ENCODE measurements around the gene CLVS2.

The CLVS2 gene, protein sequence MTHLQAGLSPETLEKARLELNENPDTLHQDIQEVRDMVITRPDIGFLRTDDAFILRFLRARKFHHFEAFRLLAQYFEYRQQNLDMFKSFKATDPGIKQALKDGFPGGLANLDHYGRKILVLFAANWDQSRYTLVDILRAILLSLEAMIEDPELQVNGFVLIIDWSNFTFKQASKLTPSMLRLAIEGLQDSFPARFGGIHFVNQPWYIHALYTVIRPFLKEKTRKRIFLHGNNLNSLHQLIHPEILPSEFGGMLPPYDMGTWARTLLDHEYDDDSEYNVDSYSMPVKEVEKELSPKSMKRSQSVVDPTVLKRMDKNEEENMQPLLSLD

DNA sequence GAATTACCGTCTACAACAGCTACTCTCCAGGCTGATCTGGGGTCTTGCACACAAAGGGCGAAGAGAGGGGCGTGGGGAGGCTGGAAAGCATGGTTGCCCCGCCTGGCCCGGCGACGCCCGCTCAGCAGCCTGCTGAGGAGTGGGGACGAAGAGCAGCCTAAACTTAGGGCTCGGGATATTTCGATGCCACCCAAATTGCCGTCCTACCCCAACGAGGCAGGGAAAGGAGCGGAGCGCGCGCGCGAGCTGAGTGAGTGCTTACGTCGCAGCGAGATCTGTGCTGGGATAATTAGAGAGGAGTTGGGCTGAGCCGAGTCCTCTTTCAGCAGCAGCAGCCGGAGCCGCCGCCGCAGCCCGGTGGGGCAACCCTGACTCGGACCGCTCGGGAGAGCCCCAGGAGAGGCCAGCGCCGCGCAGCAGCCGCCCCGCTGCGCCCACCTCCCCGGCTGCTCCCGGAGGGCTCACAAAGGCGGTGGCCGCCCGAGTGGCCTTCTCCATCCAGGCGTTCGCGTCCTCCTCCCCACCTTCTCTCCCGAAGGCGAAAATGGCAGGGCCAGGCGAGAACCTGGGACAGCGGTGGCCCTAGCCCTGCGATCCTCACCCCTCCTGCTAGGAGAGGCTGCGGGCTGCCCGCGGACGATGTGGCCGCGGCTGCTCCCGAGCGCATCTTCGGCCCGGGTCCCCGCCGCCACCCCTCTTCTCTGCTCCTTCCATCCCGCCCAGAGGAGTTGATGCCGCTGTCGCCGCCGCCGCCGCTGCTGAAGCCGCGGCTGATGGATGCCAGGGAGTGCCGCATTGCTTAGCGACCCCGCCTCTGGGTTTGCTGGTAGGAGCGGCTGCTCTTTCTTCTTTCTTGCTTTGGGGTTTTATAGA, at the start of gene CLVS2:
Gene CLVS2 (plus strand): TSS at position 315 of the 873 bp plus-strand sequence. CDS start 1,543 bp downstream, outside the sequence.
- no peak for DNase-seq

DNA sequence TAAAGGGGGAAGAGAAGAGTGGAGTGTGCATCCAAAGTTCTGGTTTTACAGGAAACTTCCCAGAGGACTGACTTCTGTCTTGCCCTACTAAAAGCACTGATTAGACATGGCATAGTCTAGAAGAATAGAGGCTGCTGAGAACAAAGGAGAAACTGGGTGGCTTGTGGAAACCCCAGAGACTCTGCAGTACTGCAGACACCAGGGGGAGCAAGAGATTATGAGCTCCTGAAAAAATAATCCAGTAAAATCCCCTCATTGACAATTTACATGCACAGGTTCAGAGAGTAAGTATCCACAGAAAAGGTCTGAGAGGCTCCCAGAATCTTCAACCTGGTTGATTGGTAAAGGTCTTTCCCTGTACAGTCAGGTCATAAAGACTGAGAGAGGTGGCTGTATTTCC, 48.7 kb upstream of the CLVS2 start:
- no peak for DNase-seq

DNA sequence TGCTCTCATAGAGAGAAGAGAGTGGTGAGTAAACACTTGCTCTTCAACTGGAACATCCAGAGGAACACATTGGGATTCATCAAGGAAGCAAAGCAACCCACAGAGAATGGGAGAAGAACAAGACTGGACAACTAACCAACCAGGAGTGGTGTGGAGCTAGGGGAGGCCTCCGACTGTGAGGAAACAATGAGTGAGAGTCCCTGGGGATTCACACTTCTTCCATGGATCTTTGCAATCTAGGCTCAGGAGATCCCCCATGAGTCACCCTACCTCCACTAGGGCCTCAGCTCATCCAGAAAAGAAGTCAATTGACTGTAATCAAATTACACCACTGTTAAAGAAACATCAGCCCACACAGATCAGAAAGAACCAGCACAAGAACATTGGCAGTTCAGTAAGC, 42.3 kb upstream of the CLVS2 start:
- no peak for DNase-seq

DNA sequence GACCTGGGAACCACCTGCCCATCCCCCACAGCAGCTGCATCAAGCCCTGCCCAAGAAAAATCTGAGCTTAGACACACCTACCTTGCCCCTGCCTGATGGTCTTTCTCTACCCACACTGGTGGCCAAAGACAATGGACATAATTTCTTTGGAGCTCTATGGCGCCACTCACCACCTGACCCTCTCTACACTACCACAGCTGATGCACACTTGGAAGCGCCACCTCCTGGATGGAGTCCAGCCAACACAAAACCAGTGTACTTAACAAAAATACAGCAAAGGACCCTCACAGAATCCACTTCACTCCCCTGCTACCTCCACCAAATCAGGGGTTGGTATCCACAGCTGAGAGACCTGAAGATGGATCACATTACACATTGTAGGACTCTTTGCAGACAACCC, 39.7 kb upstream of the CLVS2 start:
- no peak for DNase-seq

DNA sequence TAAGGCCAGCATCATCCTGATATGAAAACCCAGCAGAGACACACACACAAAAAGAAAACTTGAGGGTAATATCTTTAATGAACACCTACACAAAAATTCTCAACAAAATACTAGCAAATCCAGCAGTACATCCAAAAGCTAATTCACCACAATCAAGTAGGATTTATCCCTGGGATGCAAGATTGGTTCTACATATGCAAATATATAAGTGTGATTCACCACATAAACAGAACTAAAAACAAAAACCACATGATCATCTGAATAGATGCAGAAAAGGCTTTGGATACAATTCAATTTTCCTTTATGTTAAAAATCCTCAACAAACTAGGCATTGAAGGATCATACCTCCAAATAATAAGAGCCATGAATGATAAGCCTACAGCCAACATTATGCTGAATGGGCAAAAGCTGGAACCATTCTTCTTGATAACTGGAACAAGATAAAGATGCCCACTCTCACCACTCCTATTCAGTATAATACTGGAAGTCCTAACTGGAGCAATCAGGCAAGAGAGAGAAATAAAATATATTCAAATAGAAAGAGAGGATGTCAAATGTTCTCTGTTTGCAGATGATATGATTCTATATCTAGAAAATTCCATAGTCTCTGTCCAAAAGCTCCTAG, 33.9 kb upstream of the CLVS2 start:
- no peak for DNase-seq

DNA sequence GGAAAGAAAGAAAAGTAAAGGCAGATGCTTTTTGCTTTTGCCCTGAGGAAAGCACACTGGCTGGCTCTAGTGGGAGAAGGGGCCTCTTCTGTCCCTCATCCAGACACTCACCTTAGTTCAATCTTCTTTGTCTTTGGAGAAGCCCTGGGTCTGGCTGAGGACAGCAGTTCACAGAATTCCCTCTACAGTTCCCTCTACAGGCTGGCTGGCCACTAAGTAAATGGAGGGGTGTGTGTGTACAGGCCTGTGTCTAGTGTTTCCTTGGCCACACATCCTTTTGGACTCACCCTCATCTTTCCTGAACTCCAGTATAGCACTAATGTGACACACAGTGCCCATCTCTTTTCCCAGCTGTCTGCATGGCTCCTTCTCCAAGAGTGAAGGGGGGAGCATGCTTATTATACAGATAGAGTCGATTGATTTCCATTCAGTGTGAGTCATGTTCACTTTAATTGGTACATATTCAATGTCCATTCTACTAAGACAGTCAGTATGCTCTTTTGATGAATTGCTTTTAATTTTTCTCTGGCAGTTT, 26.0 kb upstream of the CLVS2 start:
- DNase-seq: no peak

DNA sequence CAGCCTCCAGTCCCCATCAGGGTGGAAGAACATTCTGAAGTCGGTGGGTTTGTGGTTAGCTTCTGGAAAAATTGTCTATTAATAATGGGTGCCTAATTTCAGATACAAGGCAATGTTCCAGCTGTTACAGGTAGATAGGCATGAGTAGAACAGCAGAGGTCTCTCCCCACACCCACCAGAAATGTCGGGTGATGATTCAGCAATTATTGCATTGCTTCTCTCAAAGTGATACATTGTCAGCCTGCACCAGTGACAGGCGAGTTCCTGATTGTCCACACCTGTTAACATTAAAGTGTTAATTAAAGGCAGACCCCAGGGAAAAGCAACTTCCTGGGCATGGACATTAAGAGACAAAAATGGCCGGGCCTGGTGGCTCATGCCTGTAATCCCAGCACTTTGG, 18.9 kb upstream of the CLVS2 start:
- no peak for DNase-seq

DNA sequence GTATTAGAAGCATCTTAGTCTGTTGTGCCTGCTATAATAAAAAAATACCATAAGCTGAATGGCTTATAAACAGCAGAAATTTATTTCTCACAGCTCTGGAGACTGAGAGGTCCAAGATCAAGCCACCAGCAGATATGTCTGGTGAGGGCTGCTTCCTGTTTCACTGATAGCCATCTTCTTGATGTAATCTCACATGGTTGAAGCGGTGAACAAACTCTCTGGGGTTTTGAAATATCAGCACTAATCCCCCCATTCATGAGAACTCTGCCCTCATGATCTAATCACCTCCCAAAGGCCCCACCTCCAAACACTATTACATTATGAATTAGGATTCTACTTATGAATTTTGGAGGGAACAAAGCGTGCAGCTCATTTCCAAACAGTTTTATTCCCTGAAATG, 11.6 kb upstream of the CLVS2 start:
- no peak for DNase-seq

DNA sequence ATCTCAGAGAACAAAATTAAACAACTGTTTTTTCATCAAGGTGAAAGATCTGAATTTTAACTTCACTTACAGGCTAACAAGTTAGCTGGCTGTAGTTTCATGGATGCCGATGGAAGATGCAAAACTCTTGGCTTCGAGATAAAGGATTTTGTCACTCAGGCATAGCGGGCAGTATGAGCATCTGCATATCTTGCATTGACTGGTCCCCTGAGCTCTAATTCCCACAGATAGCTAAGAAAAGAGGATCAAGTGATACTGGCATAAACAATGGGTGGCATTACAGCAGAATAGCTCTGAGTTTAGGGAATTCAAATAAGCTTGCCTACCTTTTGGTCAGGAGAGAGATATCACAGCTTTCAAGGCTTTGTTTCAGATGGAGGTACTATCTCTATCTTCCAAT, 1.8 kb upstream of the CLVS2 start:
- DNase-seq: no peak

DNA sequence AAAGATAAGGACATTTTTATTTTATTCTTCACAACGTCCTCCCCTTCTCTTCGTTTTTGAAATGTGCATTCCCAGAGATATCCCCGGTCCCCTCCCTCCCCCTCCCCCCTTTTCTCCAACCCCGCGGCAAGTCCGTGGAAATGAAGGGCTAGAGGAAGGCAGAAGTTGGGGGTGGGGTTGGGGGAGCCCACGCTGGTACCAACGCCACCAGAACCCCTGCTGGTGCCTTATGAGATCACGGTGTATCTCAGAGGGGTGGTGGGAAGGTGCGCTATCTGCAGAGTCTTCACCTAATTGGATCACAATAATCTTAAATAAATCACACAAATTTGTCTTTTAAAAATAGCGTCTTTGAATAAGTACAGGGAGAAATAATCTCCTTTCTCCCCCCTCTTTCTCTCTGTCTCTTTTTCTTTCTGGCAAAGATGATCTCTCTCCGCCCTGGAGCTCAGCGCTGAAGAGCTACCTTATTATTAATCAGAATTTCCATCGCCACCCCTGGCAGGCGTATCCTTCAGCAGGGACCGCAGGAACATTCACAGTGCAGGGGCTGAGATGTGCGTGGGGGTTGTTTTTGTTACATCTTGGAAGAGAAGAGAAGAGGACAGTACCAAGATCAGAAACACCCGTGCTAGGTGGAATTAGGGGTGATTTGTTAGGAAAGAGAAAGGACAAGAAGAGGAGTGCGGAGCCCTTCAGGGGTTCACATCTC, 915 bp downstream of the CLVS2 start:
- DNase-seq: no peak

DNA sequence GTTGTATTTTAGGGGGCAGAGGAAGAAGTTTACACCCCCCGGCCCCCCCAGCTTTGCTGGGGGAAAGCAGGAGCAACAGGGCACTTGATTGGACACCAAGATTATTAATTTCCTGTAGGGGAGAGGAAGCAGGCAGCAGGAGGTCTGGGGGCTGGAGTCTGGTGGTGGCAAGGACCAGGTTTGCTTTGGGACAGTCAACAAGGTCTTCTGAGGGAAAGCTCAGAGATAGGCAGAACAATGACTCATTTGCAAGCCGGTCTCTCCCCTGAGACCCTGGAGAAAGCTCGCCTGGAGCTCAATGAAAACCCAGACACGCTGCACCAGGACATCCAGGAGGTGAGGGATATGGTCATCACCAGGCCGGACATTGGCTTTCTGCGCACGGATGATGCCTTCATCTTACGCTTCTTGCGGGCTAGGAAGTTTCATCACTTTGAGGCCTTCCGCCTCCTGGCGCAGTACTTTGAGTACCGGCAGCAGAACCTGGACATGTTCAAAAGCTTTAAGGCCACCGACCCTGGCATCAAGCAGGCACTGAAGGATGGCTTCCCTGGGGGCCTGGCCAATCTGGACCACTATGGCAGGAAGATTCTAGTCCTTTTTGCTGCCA, 1.6 kb downstream of the CLVS2 start:
- no peak for DNase-seq

DNA sequence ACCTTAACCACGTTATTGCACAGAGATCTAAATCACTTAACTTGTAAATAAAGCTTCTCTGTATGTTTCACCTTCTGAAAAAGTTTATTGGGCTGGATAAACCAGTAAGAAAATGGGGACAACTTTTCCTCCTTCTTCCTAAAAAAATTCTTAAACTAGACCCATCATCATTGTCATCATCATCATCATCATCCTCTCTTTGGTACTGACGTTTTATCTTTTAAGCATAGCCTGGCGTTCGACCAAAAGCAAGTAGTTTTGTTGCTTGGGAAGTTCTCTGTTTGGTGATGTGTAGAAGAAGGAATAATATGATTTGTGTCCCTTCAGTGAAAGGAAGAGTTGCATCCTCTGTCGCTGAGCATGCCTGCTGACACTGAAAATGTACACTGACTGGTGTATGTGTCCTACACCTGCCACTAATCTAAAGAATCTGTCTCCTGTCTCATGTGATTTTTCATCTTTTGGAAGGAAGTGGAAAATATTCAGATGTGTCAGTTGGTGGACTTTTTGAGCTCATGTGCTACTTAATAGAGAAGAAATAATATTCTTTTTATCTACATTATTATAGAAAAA, 2.5 kb downstream of the CLVS2 start:
- no peak for DNase-seq

DNA sequence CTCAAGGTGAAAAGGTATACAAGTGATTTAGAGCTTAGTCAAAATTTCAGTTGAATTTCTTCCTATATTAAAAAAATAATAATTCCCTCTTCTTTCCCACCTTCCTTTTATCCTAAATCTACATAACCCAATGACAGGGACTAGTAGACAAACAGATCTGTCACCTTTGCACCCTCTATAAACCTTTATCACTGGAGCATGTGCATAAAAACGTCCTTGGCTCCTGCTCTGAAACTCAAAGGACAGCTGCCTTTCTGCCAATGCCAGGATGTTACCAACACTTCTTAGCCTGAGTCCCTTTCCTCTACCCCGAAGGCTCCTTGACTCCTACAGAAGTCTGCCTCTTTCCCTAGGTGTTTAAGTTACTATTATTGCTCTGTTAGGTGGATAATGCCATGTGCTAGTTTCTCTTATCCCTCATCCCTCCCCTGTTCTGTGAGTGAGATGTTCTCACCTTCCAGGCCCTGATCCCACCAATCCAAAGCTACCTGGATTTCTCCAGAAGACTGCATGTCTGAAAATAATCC, 4.3 kb downstream of the CLVS2 start:
- DNase-seq: no peak

DNA sequence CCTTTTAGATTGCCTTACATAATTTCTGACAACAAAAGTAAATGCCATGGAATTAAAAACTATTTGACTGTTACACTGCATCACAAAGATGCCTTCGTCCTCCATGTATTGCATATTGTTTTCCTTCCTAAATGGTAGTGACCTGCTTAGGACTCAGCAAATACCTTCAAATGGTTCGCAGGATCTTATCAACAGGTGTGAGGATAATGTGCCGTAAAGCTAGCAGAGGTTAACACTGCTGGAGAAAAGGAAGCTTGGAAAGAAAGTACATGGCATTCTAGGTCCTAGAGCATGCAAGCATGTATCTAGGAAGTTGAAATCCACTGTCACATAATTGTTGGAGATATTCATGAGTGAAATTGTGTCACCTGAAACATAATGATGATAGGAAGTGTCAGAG, 5.5 kb downstream of the CLVS2 start:
- DNase-seq: no peak

DNA sequence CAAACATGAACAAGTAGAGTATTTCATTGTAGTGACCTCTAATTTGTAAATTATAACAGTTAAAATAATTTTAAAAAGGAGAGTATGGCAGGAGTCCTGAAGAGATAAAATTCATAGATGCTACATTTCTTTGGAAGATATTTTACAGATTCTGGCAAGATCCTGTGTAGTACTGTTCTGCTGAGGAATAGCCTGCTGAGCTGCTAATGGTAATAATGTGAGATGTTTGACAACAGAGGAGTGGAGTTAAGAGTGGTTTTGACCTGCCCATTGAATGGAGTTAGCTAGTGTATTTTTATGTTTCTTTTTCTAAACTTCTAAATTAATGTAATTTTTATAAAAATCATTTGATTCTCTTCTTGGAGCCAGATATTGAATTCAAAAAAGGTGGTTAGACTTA, 11.8 kb downstream of the CLVS2 start:
- DNase-seq: no peak

DNA sequence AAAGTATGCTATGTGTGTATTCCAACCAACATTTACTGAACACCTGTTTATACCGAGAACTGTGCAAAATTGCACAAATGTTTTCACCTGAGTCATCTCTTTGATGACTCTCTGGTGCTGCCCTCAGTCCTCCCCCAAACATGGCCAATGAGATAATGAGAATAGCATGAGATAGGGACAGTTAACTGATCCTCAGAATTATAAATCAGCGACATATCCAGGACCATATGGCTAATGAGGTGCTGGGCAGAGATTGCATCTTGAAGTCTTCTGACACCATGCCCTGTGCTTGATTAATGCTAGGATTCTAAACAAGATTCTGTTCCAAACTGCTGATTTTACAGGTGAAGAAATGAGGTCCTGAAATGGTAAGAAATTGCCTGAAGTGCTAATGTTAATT, 13.0 kb downstream of the CLVS2 start:
- DNase-seq: no peak

DNA sequence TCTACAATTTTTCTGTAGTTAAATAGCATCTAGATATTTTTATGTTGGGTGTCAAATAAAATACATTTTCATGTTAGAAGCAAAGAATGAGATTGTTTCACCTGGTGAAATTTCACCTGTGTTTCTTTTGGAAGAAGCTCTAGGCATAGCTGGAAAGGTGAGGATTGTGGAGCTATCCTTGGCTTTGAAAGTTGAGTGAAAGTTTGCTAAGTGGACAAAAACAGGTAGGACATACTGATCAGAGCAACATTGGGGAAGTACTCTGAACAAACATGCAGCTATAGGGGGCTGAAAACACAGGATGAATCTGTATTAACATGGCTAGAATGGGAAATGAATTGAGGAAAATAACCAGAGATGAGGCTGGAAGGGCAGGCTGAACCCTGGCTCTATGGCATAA, 18.8 kb downstream of the CLVS2 start:
- no peak for DNase-seq

DNA sequence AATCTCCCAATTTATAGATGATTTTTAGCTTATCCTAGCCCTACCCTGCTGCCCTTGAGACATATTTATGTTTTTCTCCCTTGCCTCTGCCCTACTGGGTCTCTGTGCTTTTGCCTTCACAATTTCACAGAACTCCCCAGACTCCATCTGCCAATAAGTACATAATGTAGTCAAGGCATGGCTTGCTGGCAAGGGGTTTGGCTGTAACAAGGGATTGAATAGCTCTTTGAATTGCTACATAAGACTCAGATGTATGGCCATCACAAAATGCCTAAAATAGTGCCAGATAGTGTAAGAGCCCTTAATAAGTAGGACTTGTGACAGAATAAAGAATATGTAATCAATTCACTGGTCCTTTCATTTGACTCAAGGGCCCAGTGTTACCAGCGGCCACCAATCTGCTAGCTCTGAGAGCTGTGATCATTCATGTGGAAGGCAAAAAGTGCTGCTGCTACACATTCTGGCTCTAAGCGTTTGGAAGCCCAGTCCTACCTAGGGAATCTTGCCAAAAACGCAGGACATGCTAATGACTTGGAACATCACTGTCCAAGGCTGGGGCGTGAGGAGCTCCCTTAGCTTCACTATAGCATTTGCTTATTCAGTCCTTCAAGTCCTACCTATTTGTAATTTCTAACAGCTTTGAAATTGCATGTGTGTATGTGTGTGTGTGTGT, 20.5 kb downstream of the CLVS2 start:
- no peak for DNase-seq

DNA sequence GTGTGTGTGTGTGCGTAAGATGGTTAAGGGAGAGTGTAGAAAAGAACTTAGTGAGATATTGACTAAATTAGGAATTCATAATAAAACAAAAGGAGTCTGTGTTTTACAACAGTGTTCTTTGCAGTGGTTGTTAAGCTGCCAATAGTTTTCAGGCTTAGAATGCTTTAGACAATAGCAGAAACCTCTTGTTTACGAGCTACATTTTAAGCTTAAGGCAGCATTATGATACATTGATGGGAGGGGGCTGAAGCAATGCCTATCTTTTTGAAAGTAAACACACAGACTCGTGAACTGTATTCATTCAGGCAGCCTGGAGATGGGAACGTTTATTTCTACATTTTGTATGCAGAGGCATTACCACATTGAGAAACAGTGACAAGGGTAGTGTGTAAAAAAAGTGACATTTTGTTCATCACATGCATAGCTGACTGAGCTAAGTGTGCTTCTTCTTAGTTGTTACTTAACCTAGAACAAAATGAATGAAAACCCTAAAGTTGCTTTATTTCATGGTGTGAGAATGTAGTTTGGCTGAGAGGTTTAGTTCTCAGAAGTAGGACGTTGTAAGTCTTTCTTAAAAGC, 21.2 kb downstream of the CLVS2 start:
- DNase-seq: no peak

DNA sequence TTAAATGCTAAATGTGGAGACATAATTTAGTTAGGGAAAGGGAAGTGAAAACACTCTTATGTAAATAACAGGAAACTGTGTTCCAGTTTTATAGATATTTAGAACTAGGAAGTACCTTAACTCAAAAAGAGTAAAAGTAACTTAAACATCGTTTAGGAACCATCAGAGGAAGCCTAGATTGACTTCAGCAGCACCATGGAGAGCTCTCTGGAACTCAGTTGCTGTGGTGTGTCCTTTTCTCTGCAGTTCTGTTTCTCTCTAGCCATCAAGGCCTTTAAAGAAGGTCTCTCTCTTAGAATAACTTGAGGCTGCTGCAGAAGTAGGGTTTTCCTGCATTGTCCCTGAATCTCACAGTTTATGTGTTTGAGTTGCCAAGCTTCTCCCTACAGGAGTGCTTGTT, 26.9 kb downstream of the CLVS2 start:
- no peak for DNase-seq

DNA sequence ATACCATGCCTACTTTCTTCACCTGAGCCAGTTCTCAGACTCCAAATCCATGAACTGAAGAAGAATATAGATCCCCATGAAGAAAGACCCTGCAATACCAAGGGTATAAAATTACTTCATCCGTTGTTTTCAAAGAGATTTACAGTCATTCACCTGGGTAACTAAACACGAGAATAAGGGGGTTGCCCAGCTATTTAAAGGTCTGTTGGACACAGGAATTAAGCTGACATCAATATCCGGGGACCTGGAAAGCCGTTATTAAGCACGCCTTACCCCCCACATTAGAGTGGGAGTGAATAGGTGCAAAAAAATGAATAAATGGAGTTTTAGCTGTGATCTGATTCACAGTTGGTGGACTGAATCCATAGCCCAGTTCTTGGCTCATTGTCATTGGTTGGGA, 28.9 kb downstream of the CLVS2 start:
- no peak for DNase-seq
